ENCODE results near the gene CRYGB.
"Not testable (repeated sequence)": the region's sequence is repeated elsewhere in the genome, so short reads cannot be mapped to it uniquely, and the experiment has no call there.

Gene CRYGB

GRCh38 chr2:208148803-208149202 is 2.8 kb upstream of the CRYGB start:
- no peaks in the 10 kb centered on the region for H3K36me3 ChIP-seq (ENCODE audit: control insufficient read depth, insufficient read depth, low read length)
- H3K4me1 ChIP-seq (ENCODE audit: control insufficient read depth, insufficient read depth, low read length): peaks cover 6% of the 10 kb centered on the region; the same call in 1 of the 2 replicates
- H3K4me3 ChIP-seq (ENCODE audit: low read depth, low read length): no peak overlapping the region
- no peak overlapping the region for H3K9ac ChIP-seq (ENCODE audit: low read length)
- H3K27ac ChIP-seq (ENCODE audit: low read depth, low read length): no peak overlapping the region
- H3K27me3 ChIP-seq (ENCODE audit: control insufficient read depth, insufficient read depth, low read length): no peaks in the 10 kb centered on the region
- peaks cover 12% of the 10 kb centered on the region; the same call in 1 of the 2 replicates for H3K9me3 ChIP-seq (ENCODE audit: control insufficient read depth, insufficient read depth, low read depth, low read length)

DNA sequence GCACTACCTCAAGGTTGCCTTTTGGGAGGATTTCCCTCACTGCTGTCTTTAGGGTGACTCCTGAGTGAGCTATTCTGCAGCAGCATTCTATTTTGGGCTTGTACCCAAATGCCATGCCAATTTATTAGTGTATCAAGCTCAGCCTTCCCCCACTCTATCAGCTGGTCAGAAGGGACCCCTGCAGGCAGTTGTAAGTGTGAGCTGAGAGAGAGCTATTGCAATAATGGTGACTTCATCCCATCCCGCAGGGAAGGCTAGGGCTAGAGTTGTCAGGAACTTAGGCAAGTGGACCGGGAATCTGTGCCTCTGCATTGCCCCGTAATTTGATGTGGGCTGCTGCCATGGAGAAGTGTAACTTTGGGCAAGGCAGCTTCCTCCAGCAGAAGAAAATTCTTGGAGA is 1.8 kb upstream of the CRYGB start:
- Histone ChIP-seq H3K4me1 (ENCODE audit: control insufficient read depth, insufficient read depth, low read length) (peaks cover 11% of the 10 kb centered on the region), H3K27ac (ENCODE audit: low read depth, low read length) (no peak overlapping the region), H3K27me3 (ENCODE audit: control insufficient read depth, insufficient read depth, low read length) (no peaks in the 10 kb centered on the region), H3K9ac (ENCODE audit: low read length) (no peak overlapping the region), H3K36me3 (ENCODE audit: control insufficient read depth, insufficient read depth, low read length) (no peaks in the 10 kb centered on the region), H3K9me3 (ENCODE audit: control insufficient read depth, insufficient read depth, low read depth, low read length) (peaks cover 14% of the 10 kb centered on the region; the same call in 1 of the 2 replicates), H3K4me3 (ENCODE audit: low read depth, low read length) (no peak overlapping the region)

DNA sequence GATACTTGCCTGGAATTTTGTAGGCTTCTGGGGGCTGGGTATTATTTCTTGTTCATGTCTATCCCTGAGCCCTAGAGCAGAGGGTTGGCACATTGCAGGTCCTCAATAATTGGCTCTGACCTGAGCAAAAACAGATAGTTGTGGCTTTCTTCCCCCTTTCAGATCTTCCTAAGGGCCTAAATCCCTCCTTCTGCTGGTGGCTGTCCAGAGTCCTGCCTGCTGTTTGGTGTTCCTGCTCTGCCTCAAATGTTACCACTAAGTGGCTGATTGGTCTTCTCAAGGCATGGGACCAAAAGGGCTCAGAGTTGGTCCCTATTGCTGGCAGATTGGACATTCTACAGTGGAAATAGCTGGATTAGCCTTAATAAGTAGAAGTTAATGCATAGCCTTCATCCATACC is 1.1 kb upstream of the CRYGB start:
- no peaks in the 10 kb centered on the region for H3K27me3 ChIP-seq (ENCODE audit: control insufficient read depth, insufficient read depth, low read length)
- H3K36me3 ChIP-seq (ENCODE audit: control insufficient read depth, insufficient read depth, low read length): no peaks in the 10 kb centered on the region
- no peak overlapping the region for H3K9ac ChIP-seq (ENCODE audit: low read length)

GRCh38 chr2:208142925-208143799 is 2.8 kb downstream of the CRYGB start:
- H3K4me1 ChIP-seq (ENCODE audit: control insufficient read depth, insufficient read depth, low read length): peaks cover 19% of the 10 kb centered on the region
- H3K27me3 ChIP-seq (ENCODE audit: control insufficient read depth, insufficient read depth, low read length): no peaks in the 10 kb centered on the region
- H3K27ac ChIP-seq (ENCODE audit: low read depth, low read length): peak overlapping the region; percentile 91

More for the DNA sequence above, 1.1 kb upstream of the CRYGB start:
- no peak overlapping the region for H3K4me3 ChIP-seq (ENCODE audit: low read depth, low read length)
- peaks cover 13% of the 10 kb centered on the region; the same call in 1 of the 2 replicates for H3K9me3 ChIP-seq (ENCODE audit: control insufficient read depth, insufficient read depth, low read depth, low read length)
- H3K4me1 ChIP-seq (ENCODE audit: control insufficient read depth, insufficient read depth, low read length): peaks cover 18% of the 10 kb centered on the region
- no peak overlapping the region for H3K27ac ChIP-seq (ENCODE audit: low read depth, low read length)

DNA sequence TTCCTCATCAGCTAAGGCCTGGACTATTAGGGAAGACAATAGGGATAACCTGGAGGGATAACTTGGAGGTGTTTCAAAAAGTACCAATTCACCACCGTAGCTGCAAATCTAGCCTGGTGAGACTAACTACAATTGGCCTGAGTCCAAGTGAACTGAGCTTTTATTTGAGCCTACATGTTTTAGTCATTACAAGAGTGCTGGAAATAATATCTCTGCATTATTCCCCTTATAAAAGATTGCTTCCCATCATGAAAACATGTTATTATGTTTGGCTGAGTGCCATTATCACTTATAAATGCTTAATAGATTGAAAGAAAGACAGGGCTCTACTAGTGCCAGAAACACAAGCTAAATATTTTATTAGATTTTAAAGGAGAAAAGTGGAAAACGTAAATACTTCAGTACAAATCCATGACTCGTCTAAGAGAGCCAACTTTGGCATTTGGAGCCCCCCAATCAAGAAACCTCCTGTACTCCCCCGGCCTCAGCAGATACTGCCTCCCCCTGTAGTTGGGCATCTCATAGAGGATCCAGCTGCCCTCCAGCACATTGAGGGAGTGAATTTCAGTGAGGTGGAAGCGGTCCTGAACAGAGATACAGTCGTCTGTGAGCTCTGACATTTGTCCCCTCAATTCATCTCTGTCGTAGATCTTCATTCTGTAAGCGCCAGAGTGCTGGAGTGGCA is 3.6 kb downstream of the CRYGB start:
- Histone ChIP-seq H3K4me3 (ENCODE audit: low read depth, low read length) (peak overlapping the region; percentile 25; the same call in 1 of the 2 replicates), H3K9me3 (ENCODE audit: control insufficient read depth, insufficient read depth, low read depth, low read length) (peaks cover 26% of the 10 kb centered on the region), H3K27me3 (ENCODE audit: control insufficient read depth, insufficient read depth, low read length) (no peaks in the 10 kb centered on the region), H3K9ac (ENCODE audit: low read length) (peak overlapping the region; percentile 82), H3K36me3 (ENCODE audit: control insufficient read depth, insufficient read depth, low read length) (no peaks in the 10 kb centered on the region), H3K27ac (ENCODE audit: low read depth, low read length) (peak overlapping the region; percentile 91), H3K4me1 (ENCODE audit: control insufficient read depth, insufficient read depth, low read length) (peaks cover 19% of the 10 kb centered on the region)

More at GRCh38 chr2:208142925-208143799, 2.8 kb downstream of the CRYGB start:
- Histone ChIP-seq H3K4me3 (ENCODE audit: low read depth, low read length) (peak overlapping the region; percentile 25; the same call in 1 of the 2 replicates), H3K9me3 (ENCODE audit: control insufficient read depth, insufficient read depth, low read depth, low read length) (peaks cover 18% of the 10 kb centered on the region), H3K36me3 (ENCODE audit: control insufficient read depth, insufficient read depth, low read length) (no peaks in the 10 kb centered on the region), H3K9ac (ENCODE audit: low read length) (peak overlapping the region; percentile 82)

DNA sequence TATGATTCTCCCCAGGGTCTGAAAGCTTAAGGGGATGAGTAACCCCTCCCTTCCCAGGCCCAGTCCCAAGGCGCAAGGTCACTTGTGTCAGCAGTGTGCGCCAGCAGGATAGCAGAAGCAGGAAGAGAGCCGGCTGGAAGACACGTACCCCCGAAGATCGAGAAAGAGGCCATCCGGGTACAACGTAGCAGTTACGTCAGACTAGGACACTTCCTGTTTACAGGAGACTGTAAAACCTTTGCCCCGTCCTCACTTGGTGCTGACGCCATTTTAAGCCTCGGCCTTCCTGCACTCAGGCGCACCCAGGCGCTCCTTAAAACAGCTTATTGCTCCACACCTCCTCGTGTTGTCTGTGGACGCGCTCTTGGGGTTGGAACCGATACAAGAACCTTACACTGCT is 6.5 kb downstream of the CRYGB start:
- no peaks in the 10 kb centered on the region for H3K27me3 ChIP-seq (ENCODE audit: control insufficient read depth, insufficient read depth, low read length)
- H3K9ac ChIP-seq (ENCODE audit: low read length): no peak overlapping the region
- peaks cover 13% of the 10 kb centered on the region for H3K4me1 ChIP-seq (ENCODE audit: control insufficient read depth, insufficient read depth, low read length)
- H3K36me3 ChIP-seq (ENCODE audit: control insufficient read depth, insufficient read depth, low read length): no peaks in the 10 kb centered on the region
- no peak overlapping the region for H3K4me3 ChIP-seq (ENCODE audit: low read depth, low read length)
- peaks cover 33% of the 10 kb centered on the region for H3K9me3 ChIP-seq (ENCODE audit: control insufficient read depth, insufficient read depth, low read depth, low read length)
- no peak overlapping the region for H3K27ac ChIP-seq (ENCODE audit: low read depth, low read length)

DNA sequence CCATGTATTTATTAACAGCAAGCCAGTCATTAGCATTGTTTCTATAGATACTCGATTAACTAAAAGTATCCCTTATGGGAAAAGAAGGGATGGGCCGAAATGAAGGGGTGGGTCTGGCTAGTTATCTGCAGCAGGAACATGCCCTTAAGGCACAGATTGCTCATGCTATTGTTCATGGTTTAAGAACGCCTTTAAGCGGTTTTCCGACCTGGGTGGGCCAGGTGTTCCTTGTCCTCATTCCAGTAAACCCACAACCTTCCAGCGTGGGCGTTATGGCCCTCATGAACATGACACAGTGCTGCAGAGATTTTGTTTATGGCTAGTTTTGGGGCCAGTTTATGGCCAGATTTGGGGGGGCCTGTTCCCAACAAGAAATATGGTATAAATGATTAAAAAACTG is 7.6 kb downstream of the CRYGB start:
- H3K27ac ChIP-seq (ENCODE audit: low read depth, low read length); H3K27me3 ChIP-seq (ENCODE audit: control insufficient read depth, insufficient read depth, low read length); H3K36me3 ChIP-seq (ENCODE audit: control insufficient read depth, insufficient read depth, low read length); H3K4me3 ChIP-seq (ENCODE audit: low read depth, low read length); H3K9ac ChIP-seq (ENCODE audit: low read length): not testable (repeated sequence)
- H3K4me1 ChIP-seq (ENCODE audit: control insufficient read depth, insufficient read depth, low read length): peaks cover 13% of the 10 kb centered on the region
- peaks cover 30% of the 10 kb centered on the region for H3K9me3 ChIP-seq (ENCODE audit: control insufficient read depth, insufficient read depth, low read depth, low read length)

DNA sequence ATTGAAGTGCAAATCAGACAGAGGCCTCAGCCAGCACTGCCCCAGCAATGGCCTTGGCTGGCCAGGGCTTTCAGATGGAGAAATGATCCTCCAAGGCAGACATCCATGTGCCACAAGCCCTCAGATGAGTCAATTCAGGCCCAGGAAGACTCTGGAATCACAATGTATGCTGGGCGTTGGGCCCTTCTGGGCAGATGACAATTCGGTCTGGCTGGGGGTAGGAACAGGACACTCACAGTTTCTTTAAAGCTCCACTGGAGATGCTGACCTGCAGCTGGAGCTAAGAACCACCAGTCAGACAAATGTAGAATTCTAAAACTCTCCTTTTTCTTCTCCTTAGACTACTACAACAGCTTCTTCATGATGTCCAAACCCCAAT is 9.3 kb downstream of the CRYGB start:
- Histone ChIP-seq H3K36me3 (ENCODE audit: control insufficient read depth, insufficient read depth, low read length) (no peaks in the 10 kb centered on the region), H3K27me3 (ENCODE audit: control insufficient read depth, insufficient read depth, low read length) (no peaks in the 10 kb centered on the region), H3K4me3 (ENCODE audit: low read depth, low read length) (no peak overlapping the region), H3K9me3 (ENCODE audit: control insufficient read depth, insufficient read depth, low read depth, low read length) (peaks cover 30% of the 10 kb centered on the region), H3K27ac (ENCODE audit: low read depth, low read length) (no peak overlapping the region), H3K9ac (ENCODE audit: low read length) (no peak overlapping the region), H3K4me1 (ENCODE audit: control insufficient read depth, insufficient read depth, low read length) (no peaks in the 10 kb centered on the region)

GRCh38 chr2:208135794-208136715 is 9.9 kb downstream of the CRYGB start:
- H3K4me1 ChIP-seq (ENCODE audit: control insufficient read depth, insufficient read depth, low read length): no peaks in the 10 kb centered on the region
- H3K36me3 ChIP-seq (ENCODE audit: control insufficient read depth, insufficient read depth, low read length): no peaks in the 10 kb centered on the region
- no peak overlapping the region for H3K9ac ChIP-seq (ENCODE audit: low read length)
- no peak overlapping the region for H3K27ac ChIP-seq (ENCODE audit: low read depth, low read length)
- no peaks in the 10 kb centered on the region for H3K27me3 ChIP-seq (ENCODE audit: control insufficient read depth, insufficient read depth, low read length)
- peaks cover 30% of the 10 kb centered on the region for H3K9me3 ChIP-seq (ENCODE audit: control insufficient read depth, insufficient read depth, low read depth, low read length)
- H3K4me3 ChIP-seq (ENCODE audit: low read depth, low read length): no peak overlapping the region

- Histone ChIP-seq H3K4me3 (ENCODE audit: low read depth, low read length) (no peak overlapping the region), H3K27ac (ENCODE audit: low read depth, low read length) (no peak overlapping the region), H3K9me3 (ENCODE audit: control insufficient read depth, insufficient read depth, low read depth, low read length) (peaks cover 30% of the 10 kb centered on the region), H3K9ac (ENCODE audit: low read length) (no peak overlapping the region), H3K36me3 (ENCODE audit: control insufficient read depth, insufficient read depth, low read length) (no peaks in the 10 kb centered on the region), H3K27me3 (ENCODE audit: control insufficient read depth, insufficient read depth, low read length) (no peaks in the 10 kb centered on the region), H3K4me1 (ENCODE audit: control insufficient read depth, insufficient read depth, low read length) (no peaks in the 10 kb centered on the region)
These were observed 10.9 kb downstream of the CRYGB start for GRCh38 chr2:208134928-208135586.

Measured in HUES6 (cell line).